ENCODE data around the gene CHST9.

- TF ChIP-seq, protein P1, sequence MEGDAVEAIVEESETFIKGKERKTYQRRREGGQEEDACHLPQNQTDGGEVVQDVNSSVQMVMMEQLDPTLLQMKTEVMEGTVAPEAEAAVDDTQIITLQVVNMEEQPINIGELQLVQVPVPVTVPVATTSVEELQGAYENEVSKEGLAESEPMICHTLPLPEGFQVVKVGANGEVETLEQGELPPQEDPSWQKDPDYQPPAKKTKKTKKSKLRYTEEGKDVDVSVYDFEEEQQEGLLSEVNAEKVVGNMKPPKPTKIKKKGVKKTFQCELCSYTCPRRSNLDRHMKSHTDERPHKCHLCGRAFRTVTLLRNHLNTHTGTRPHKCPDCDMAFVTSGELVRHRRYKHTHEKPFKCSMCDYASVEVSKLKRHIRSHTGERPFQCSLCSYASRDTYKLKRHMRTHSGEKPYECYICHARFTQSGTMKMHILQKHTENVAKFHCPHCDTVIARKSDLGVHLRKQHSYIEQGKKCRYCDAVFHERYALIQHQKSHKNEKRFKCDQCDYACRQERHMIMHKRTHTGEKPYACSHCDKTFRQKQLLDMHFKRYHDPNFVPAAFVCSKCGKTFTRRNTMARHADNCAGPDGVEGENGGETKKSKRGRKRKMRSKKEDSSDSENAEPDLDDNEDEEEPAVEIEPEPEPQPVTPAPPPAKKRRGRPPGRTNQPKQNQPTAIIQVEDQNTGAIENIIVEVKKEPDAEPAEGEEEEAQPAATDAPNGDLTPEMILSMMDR (conservative IDR thresholded peaks at IDR 0.05; ENCODE audit: low read depth, low read length), result no peak
- no peak for TF ChIP-seq RFX5 (IDR thresholded peaks at IDR 0.05; ENCODE audit: low read depth, low read length)
- TF ChIP-seq RAD21 (IDR thresholded peaks at IDR 0.05; ENCODE audit: low read length), result no peak
- no peak for TF ChIP-seq BHLHE40 (IDR thresholded peaks at IDR 0.05; ENCODE audit: low read depth, low read length)
- no peak for TF ChIP-seq POLR2A (IDR thresholded peaks at IDR 0.05; ENCODE audit: low read depth, low read length)
- TF ChIP-seq MXI1 (IDR thresholded peaks at IDR 0.05; ENCODE audit: borderline replicate concordance, low read depth, low read length), result no peak
Measured at GRCh38 chr18:26894426-26894825, 290.7 kb downstream of the CHST9 start.

Measured in IMR-90 (cell line).